SK-N-SH (cell line): ENCODE measurements around the gene VANGL2. TPM values are rescaled to one million over a fixed set of nuclear protein-coding genes. Genes with fewer than 3 reads are reported as not detected.

Experiments used
- CTCF ChIA-PET: fragments of 300-600, 350-600 bp; formaldehyde crosslinking; extraction: SDS; loops from one replicate; lab custom pipeline; 2021; lab: Yijun Ruan, JAX
- POLR2A ChIA-PET: fragments of 350-600 bp; sonication (Branson Sonifier 250); formaldehyde crosslinking; extraction: SDS; loops from one replicate; lab custom pipeline; 2020; ENCODE audit warnings: antibody characterized with exemption, inconsistent platforms; lab: Yijun Ruan, JAX
- DNase-seq: peaks from one replicate; pipeline ENCODE4 v3.0.0; 2012
- H2AFZ ChIP-seq: fragments of 200-600 bp; sonication (generic); 2 replicates; pipeline ENCODE4 v1.8.1; 2016; ENCODE audit warnings: antibody characterized with exemption, mild to moderate bottlenecking, low read depth
- H3F3A ChIP-seq: fragments of 200-600 bp; sonication (generic); replicated peaks from 2 replicates; pipeline ENCODE3; 2016; ENCODE audit warnings: antibody characterized with exemption, mild to moderate bottlenecking; ENCODE audit not compliant: insufficient read depth
- H3K27ac ChIP-seq, 2 experiments: fragments of 200-500 bp in 1 of 2; fragments of 200-600 bp in 1 of 2; sonication (Bioruptor generic) in 1 of 2; sonication (generic), shearing (Covaris generic) in 1 of 2; 2 replicates each; pipeline versions ENCODE4 v1.5.1 to v1.6.1; 2014 to 2016; ENCODE audit warnings: low read depth in 2 of 2, inconsistent platforms in 1 of 2, low read length in 1 of 2, mild to moderate bottlenecking in 1 of 2, mixed read lengths in 1 of 2
- H3K27me3 ChIP-seq: fragments of 200-600 bp; sonication (generic), shearing (Covaris generic); 2 replicates; pipeline ENCODE4 v1.6.1; 2016; ENCODE audit warnings: mixed run types; ENCODE audit not compliant: insufficient read depth
- H3K36me3 ChIP-seq, 2 experiments: fragments of 200-500 bp in 1 of 2; fragments of 200-600 bp in 1 of 2; sonication (Bioruptor generic) in 1 of 2; sonication (generic) in 1 of 2; replicated peaks in 1 of 2; 2 replicates each; pipeline versions ENCODE3 to v1.5.1; 2014 to 2016; ENCODE audit warnings: low read length in 1 of 2, mild to moderate bottlenecking in 1 of 2; ENCODE audit not compliant: insufficient read depth in 2 of 2, control insufficient read depth in 1 of 2
- H3K4me1 ChIP-seq, 2 experiments: fragments of 200-500 bp in 1 of 2; fragments of 200-600 bp in 1 of 2; sonication (Bioruptor generic) in 1 of 2; sonication (generic), shearing (Covaris generic) in 1 of 2; 2 replicates each; pipeline versions ENCODE4 v1.5.1 to v1.6.1; 2014 to 2016; ENCODE audit warnings: low read depth in 1 of 2, low read length in 1 of 2, mixed run types in 1 of 2; ENCODE audit not compliant: insufficient read depth in 2 of 2, control insufficient read depth in 1 of 2
- H3K4me2 ChIP-seq: fragments of 200-600 bp; sonication (generic), shearing (Covaris generic); 2 replicates; pipeline ENCODE4 v1.6.1; 2017; ENCODE audit warnings: mixed run types
- H3K4me3 ChIP-seq, 2 experiments: fragments of 200-500 bp in 1 of 2; fragments of 200-600 bp in 1 of 2; sonication (Bioruptor generic) in 1 of 2; sonication (generic), shearing (Covaris generic) in 1 of 2; 2 replicates each; pipeline versions ENCODE4 v1.5.1 to v1.8.1; 2014 to 2016; ENCODE audit warnings: low read depth in 2 of 2, inconsistent platforms in 1 of 2, low read length in 1 of 2, mild to moderate bottlenecking in 1 of 2, mixed read lengths in 1 of 2, moderate library complexity in 1 of 2
- H3K79me2 ChIP-seq: fragments of 200-600 bp; sonication (generic); 2 replicates; pipeline ENCODE4 v1.8.1; 2017; ENCODE audit warnings: mild to moderate bottlenecking; ENCODE audit not compliant: insufficient read depth
- H3K9ac ChIP-seq: fragments of 200-600 bp; sonication (generic); 2 replicates; pipeline ENCODE4 v1.6.1; 2017; ENCODE audit warnings: mixed run types
- H3K9me2 ChIP-seq: fragments of 200-600 bp; sonication (generic); 2 replicates; pipeline ENCODE4 v1.6.1; 2017; ENCODE audit warnings: mixed run types
- H3K9me3 ChIP-seq: fragments of 200-600 bp; sonication (generic); 2 replicates; pipeline ENCODE4 v1.6.1; 2017; ENCODE audit warnings: mixed run types, mild to moderate bottlenecking, moderate library complexity
- H4K20me1 ChIP-seq: fragments of 200-600 bp; sonication (generic); 2 replicates; pipeline ENCODE4 v1.6.1; 2017; ENCODE audit warnings: mild to moderate bottlenecking, mixed run types; ENCODE audit not compliant: insufficient read depth
- ELF1 ChIP-seq: IDR thresholded peaks from 2 replicates; pipeline ENCODE4 v1.4.0; 2012
- EP300 ChIP-seq, 2 experiments: IDR thresholded peaks; 2 replicates each; pipeline versions ENCODE4 v1.4.0 to v1.6.1; 2012; ENCODE audit warnings: borderline replicate concordance in 1 of 2, low read depth in 1 of 2, low read length in 1 of 2
- EZH2phosphoT487 ChIP-seq: fragments of 200-600 bp; sonication (generic); IDR thresholded peaks from 2 replicates; pipeline ENCODE4 v1.6.1; 2017; ENCODE audit warnings: low read depth, mixed run types, mild to moderate bottlenecking, antibody characterized with exemption, moderate library complexity, borderline replicate concordance
- FOXM1 ChIP-seq: IDR thresholded peaks from 2 replicates; pipeline ENCODE4 v1.4.0; 2012; ENCODE audit warnings: low read depth, mild to moderate bottlenecking
- IRF3 ChIP-seq: fragments of 150-350 bp; IDR thresholded peaks from 2 replicates; pipeline ENCODE4 v1.6.1; 2016; ENCODE audit warnings: mild to moderate bottlenecking, low read depth, low read length
- NRF1 ChIP-seq: IDR thresholded peaks from 2 replicates; pipeline ENCODE4 v1.6.1; 2012; ENCODE audit warnings: low read depth, mild to moderate bottlenecking, low read length
- PBX3 ChIP-seq: IDR thresholded peaks from 2 replicates; pipeline ENCODE4; 2012
- RAD21 ChIP-seq: IDR thresholded peaks from 2 replicates; pipeline ENCODE4 v1.6.1; 2012; ENCODE audit warnings: mild to moderate bottlenecking, low read length
- REST ChIP-seq: IDR thresholded peaks from 2 replicates; pipeline ENCODE4 v1.6.1; 2012; ENCODE audit warnings: mild to moderate bottlenecking, low read depth, low read length, moderate library complexity
- RFX5 ChIP-seq: IDR thresholded peaks from 2 replicates; pipeline ENCODE4 v1.6.1; 2012; ENCODE audit warnings: mild to moderate bottlenecking, improper control_type of control experiment, low read length
- RXRA ChIP-seq: IDR thresholded peaks from 2 replicates; pipeline ENCODE4 v1.4.0; 2012; ENCODE audit warnings: low read depth, mild to moderate bottlenecking, borderline replicate concordance
- SIN3A ChIP-seq: IDR thresholded peaks from 2 replicates; pipeline ENCODE4 v1.6.1; 2012; ENCODE audit warnings: low read depth, mild to moderate bottlenecking, low read length, moderate library complexity, borderline replicate concordance
- SMC3 ChIP-seq: IDR thresholded peaks from 2 replicates; pipeline ENCODE4 v1.6.1; 2012; ENCODE audit warnings: low read depth, low read length, improper control_type of control experiment
- TCF12 ChIP-seq: IDR thresholded peaks from 2 replicates; pipeline ENCODE4 v1.4.0; 2012
- USF2 ChIP-seq: fragments of 150-350 bp; IDR thresholded peaks from 2 replicates; pipeline ENCODE4 v1.6.1; 2017; ENCODE audit warnings: antibody characterized with exemption, low read length, low read depth, borderline replicate concordance
- YY1 ChIP-seq: IDR thresholded peaks from 2 replicates; pipeline ENCODE4 v1.4.0; 2012; ENCODE audit warnings: low read depth, mild to moderate bottlenecking
- ZBTB33 ChIP-seq: IDR thresholded peaks from 2 replicates; pipeline ENCODE4 v1.4.0; 2012; ENCODE audit warnings: low read depth, borderline replicate concordance
- polyA plus RNA-seq, 3 experiments: library from polyadenylated mRNA; depleted of rRNA; stranded (reverse); fragments of >200 nt; gene quantifications; 2 replicates each; pipeline ENCODE4 v1.2.3, GENCODE V29; 2012

Gene VANGL2
- polyA plus RNA-seq, 1 of the 3 experiments (the other 2 are of a cell fraction) = 13.4 TPM

- H3K4me2 ChIP-seq = no peak overlapping the region
Observed at GRCh38 chr1:160432371-160432786, 32.0 kb downstream of the VANGL2 start.

More at GRCh38 chr1:160432371-160432786, 32.0 kb downstream of the VANGL2 start:
- H3K9me2 ChIP-seq = no peaks in the 10 kb centered on the region
- H3K79me2 ChIP-seq = no peaks in the 10 kb centered on the region
- H2AFZ ChIP-seq = no peak overlapping the region
- no peaks in the 10 kb centered on the region for H4K20me1 ChIP-seq
- H3K9ac ChIP-seq = no peak overlapping the region
- 0 out of 2 replicates have a peak, but pooled peaks cover 9% of the 10 kb centered on the region for H3K27me3 ChIP-seq
- no peak for TF ChIP-seq PBX3
- TF ChIP-seq YY1 = no peak
- TF ChIP-seq REST = no peak
- no peak for TF ChIP-seq RAD21
- TF ChIP-seq ZBTB33 = no peak
- no peak for TF ChIP-seq RXRA
- no peak for TF ChIP-seq TCF12
- no peak for TF ChIP-seq EZH2phosphoT487
- no peak for TF ChIP-seq RFX5
- no peak for TF ChIP-seq NRF1
- TF ChIP-seq SMC3 = no peak
- TF ChIP-seq ELF1 = no peak
- no peak for TF ChIP-seq EP300 (IDR thresholded peaks at IDR 0.05; ENCODE audit: borderline replicate concordance in 1 of 2, low read depth in 1 of 2, low read length in 1 of 2)
- no peak for TF ChIP-seq FOXM1
- TF ChIP-seq IRF3 = no peak
- no peak for TF ChIP-seq SIN3A
- TF ChIP-seq USF2 = no peak
- POLR2A ChIA-PET = no interaction called here
- H3K27ac ChIP-seq = no peak overlapping the region
- CTCF ChIA-PET = no interaction called here
- H3K36me3 ChIP-seq = peaks cover 0 to 4% of the 10 kb centered on the region in 2 experiments
- H3K4me3 ChIP-seq = no peak overlapping the region
- no peaks in the 10 kb centered on the region for H3K9me3 ChIP-seq
- H3K4me1 ChIP-seq = no peaks in the 10 kb centered on the region
- no peak for DNase-seq
- H3F3A ChIP-seq = no peaks in the 10 kb centered on the region
